Ascending aorta (tissue), 2 donors: ENCODE measurements around the gene JPH3. TPM values are rescaled to one million over a fixed set of nuclear protein-coding genes. Genes with fewer than 3 reads are reported as not detected.

Experiments
- DNase-seq, 2 donors: peaks; one replicate each; pipeline ENCODE4 v3.0.0-alpha.2; 2019; ENCODE audit warnings: low spot score in 2 of 2
- H3K27ac ChIP-seq, 2 donors: fragments of 200-600 bp; sonication (generic); one replicate each; pipeline ENCODE4 v1.5.1; 2016 to 2017; ENCODE audit warnings: mild to moderate bottlenecking in 1 of 2
- H3K27me3 ChIP-seq: fragments of 200-600 bp; sonication (generic); one replicate; pipeline ENCODE4 v1.5.1; 2017
- H3K36me3 ChIP-seq, 2 donors: fragments of 200-600 bp; sonication (generic); one replicate each; pipeline ENCODE4 v1.5.1; 2016
- H3K4me1 ChIP-seq, 2 donors: fragments of 200-600 bp; sonication (generic); one replicate each; pipeline ENCODE4 v1.5.1; 2016 to 2017; ENCODE audit warnings: mild to moderate bottlenecking in 1 of 2
- H3K4me3 ChIP-seq, 2 donors: fragments of 200-600 bp; sonication (generic); one replicate each; pipeline ENCODE4 v1.5.1; 2016 to 2017; ENCODE audit warnings: mild to moderate bottlenecking in 1 of 2
- H3K9me3 ChIP-seq, 2 donors: fragments of 200-600 bp; sonication (generic); one replicate each; pipeline ENCODE4 v1.5.1; 2016
- intact Hi-C: fragments of 100-400 bp; cut with DNase I; formaldehyde crosslinking; loops from one replicate; pipeline ENCODE4 v1.15.1; 2023
- total RNA-seq: library from RNA; depleted of rRNA; stranded (reverse); fragments of >200 nt; gene quantifications from one replicate; pipeline ENCODE4 v1.1.0, GENCODE V29; 2016
- TF ChIP-seq, protein P1 (sequence below), 3 experiments: fragments of 200-600 bp in 2 of 3; fragments of 450-650 bp in 1 of 3; sonication (generic) in 2 of 3; IDR thresholded peaks; one replicate each; pipeline ENCODE4 v1.5.1; 2016 to 2019; ENCODE audit warnings: antibody characterized with exemption in 3 of 3, mild to moderate bottlenecking in 1 of 3, moderate library complexity in 1 of 3

JPH3 gene
- total RNA-seq, 1 donor from 2014 or later: not detected

DNA sequence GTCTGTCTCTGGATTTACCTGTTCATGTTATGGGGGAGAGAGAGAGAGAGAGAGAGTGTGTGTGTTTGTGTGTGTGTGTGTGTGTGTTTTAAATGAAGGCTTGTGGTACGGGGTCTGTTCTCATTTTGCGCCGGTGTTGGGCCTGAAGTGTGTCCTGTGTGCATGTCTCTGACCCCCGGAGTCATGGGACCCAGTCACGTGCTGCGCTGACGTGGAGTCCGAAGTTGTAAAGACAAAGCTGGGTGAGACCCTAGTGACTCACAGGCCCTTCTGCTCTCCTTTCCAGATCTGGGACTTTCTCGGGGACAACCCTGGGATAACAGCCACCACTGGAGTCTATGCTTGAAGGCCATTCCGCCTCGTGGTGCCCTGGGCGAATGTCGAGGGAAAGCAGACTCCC lies 35.0 kb downstream of the JPH3 start:
- intact Hi-C loops: loop anchor here (2.0 to 10.0 kb wide), 2 partner anchors 221 to 313 kb away; no protein-coding TSS in a partner anchor
- TF ChIP-seq, protein P1, sequence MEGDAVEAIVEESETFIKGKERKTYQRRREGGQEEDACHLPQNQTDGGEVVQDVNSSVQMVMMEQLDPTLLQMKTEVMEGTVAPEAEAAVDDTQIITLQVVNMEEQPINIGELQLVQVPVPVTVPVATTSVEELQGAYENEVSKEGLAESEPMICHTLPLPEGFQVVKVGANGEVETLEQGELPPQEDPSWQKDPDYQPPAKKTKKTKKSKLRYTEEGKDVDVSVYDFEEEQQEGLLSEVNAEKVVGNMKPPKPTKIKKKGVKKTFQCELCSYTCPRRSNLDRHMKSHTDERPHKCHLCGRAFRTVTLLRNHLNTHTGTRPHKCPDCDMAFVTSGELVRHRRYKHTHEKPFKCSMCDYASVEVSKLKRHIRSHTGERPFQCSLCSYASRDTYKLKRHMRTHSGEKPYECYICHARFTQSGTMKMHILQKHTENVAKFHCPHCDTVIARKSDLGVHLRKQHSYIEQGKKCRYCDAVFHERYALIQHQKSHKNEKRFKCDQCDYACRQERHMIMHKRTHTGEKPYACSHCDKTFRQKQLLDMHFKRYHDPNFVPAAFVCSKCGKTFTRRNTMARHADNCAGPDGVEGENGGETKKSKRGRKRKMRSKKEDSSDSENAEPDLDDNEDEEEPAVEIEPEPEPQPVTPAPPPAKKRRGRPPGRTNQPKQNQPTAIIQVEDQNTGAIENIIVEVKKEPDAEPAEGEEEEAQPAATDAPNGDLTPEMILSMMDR (IDR thresholded peaks at IDR 0.05): no peak
- Histone ChIP-seq H3K36me3 (no peaks in the 10 kb centered on the region), H3K9me3 (no peaks in the 10 kb centered on the region), H3K27me3 (no peaks in the 10 kb centered on the region), H3K4me1 (peaks cover 3 to 10% of the 10 kb centered on the region in 2 donors), H3K4me3 (no peak overlapping the region), H3K27ac (no peak overlapping the region)
- DNase-seq: no peak

DNA sequence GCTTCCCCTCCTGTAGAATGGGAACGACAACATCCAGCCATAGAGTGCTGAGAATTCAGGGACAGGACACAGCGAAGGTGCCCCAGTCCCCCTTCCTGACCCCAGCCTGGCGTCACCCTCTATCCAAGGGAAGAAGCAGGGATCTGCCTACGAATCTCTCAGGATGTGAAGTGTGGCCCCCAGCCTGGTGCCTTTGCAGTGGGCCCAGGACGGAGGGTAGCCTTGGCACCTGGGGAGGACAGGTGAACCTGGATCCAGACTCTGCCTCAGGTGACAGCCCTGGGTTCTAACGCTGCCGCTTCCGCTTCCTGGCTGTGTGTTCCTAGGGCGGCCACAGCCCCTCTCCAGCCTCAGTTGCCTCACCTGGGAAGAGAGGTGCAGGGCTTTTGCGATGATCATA lies 36.4 kb downstream of the JPH3 start:
- Histone ChIP-seq H3K27me3 (no peaks in the 10 kb centered on the region), H3K27ac (no peak overlapping the region), H3K4me3 (no peak overlapping the region), H3K36me3 (no peaks in the 10 kb centered on the region), H3K9me3 (no peaks in the 10 kb centered on the region), H3K4me1 (peaks cover 3 to 10% of the 10 kb centered on the region in 2 donors)
- TF ChIP-seq, protein P1 (IDR thresholded peaks at IDR 0.05): no peak
- DNase-seq: no peak
- intact Hi-C loops: loop anchor here (10.0 kb wide), 1 partner anchor 314 kb away; no protein-coding TSS in a partner anchor

DNA sequence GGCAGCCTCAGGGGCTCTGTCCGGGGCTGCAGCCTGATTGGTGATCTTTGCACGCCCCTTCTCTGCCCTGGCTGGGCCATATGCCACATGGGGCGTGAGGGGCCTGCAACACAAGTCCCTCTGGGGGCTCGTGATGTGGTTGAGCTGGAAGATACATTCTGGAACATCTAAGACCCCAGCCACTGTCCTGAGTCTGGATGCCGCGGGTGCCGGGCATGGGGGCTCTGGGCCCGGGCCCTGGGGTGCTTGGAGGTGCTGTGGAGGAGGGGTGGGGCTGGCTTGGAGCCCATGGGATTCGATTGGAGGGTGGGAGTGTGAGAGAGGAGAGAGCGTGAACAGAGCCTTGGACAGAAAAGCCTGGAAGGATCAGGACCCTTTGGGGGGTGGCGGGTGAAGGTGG lies 39.4 kb downstream of the JPH3 start:
- Histone ChIP-seq H3K27me3 (no peaks in the 10 kb centered on the region), H3K4me1 (no peaks in the 10 kb centered on the region), H3K4me3 (no peak overlapping the region), H3K9me3 (no peaks in the 10 kb centered on the region), H3K27ac (no peak overlapping the region), H3K36me3 (no peaks in the 10 kb centered on the region)
- intact Hi-C loops: no loop called here
- TF ChIP-seq, protein P1 (IDR thresholded peaks at IDR 0.05): no peak
- no peak for DNase-seq

DNA sequence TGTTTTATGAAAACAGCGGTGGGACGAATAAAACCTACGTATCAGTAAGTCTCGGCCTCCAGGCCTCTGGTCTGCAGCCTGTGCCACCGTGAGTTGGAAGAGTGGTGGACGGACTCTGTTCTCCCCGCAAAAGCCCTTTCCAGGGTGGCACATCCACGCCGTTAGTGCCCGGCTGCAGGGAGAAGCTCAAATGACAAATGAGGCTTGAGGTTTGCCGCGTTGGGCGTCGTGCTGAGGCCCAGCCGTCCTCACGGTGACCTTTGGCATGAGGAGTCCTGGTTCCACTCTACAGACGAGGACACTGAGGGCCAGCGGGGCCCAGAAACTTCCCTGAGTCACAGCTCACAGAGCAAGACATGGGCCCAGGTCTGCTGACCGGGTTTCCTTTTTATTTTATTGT lies 40.2 kb downstream of the JPH3 start:
- TF ChIP-seq, protein P1 (IDR thresholded peaks at IDR 0.05): no peak
- DNase-seq: no peak

DNA sequence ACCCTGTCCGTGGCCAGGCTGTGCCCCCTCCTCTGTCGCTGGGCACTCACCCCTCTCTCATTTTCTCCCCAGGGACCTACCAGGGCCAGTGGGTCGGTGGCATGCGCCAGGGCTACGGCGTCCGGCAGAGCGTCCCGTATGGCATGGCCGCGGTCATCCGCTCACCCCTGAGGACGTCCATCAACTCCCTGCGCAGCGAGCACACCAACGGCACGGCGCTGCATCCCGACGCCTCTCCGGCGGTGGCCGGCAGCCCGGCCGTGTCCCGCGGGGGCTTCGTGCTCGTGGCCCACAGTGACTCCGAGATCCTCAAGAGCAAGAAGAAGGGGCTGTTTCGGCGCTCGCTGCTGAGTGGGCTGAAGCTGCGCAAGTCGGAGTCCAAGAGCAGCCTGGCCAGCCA lies 41.9 kb downstream of the JPH3 start:
- H3K4me1 ChIP-seq: no peaks in the 10 kb centered on the region
- H3K27me3 ChIP-seq: no peaks in the 10 kb centered on the region
- H3K36me3 ChIP-seq: no peaks in the 10 kb centered on the region
- no peaks in the 10 kb centered on the region for H3K9me3 ChIP-seq
- intact Hi-C loops: no loop called here
- TF ChIP-seq, protein P1 (IDR thresholded peaks at IDR 0.05): no peak
- DNase-seq: no peak
- H3K4me3 ChIP-seq: no peak overlapping the region
- no peak overlapping the region for H3K27ac ChIP-seq

More for the DNA sequence above, 40.2 kb downstream of the JPH3 start:
- Histone ChIP-seq H3K4me3 (no peak overlapping the region), H3K36me3 (no peaks in the 10 kb centered on the region), H3K4me1 (no peaks in the 10 kb centered on the region), H3K9me3 (no peaks in the 10 kb centered on the region), H3K27me3 (no peaks in the 10 kb centered on the region), H3K27ac (no peak overlapping the region)
- intact Hi-C loops: no loop called here

DNA sequence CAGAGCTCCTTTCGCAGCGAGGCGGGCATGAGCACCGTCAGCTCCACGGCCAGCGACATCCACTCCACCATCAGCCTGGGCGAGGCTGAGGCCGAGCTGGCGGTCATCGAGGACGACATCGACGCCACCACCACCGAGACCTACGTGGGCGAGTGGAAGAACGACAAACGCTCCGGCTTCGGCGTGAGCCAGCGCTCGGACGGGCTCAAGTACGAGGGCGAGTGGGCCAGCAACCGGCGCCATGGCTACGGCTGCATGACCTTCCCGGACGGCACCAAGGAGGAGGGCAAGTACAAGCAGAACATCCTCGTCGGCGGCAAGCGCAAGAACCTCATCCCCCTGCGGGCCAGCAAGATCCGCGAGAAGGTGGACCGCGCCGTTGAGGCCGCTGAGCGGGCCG lies 42.3 kb downstream of the JPH3 start:
- Histone ChIP-seq H3K4me1 (no peaks in the 10 kb centered on the region), H3K4me3 (no peak overlapping the region), H3K36me3 (no peaks in the 10 kb centered on the region), H3K9me3 (no peaks in the 10 kb centered on the region), H3K27me3 (no peaks in the 10 kb centered on the region), H3K27ac (no peak overlapping the region)
- no peak for DNase-seq
- intact Hi-C loops: no loop called here
- TF ChIP-seq, protein P1 (IDR thresholded peaks at IDR 0.05): no peak
